HG03354 (cell line): ENCODE data around the gene CCDC183.
A peak's percentile ranks its signal among the peaks of the same experiment; 100 is the strongest.
"Not testable (repeated sequence)": the region's sequence is repeated elsewhere in the genome, so short reads cannot be mapped to it uniquely, and the experiment has no call there.

Experiments used
- ATAC-seq: cut with Tn5 transposase; IDR thresholded peaks from one replicate; pipeline ENCODE4 v1.9.1; 2021; ENCODE audit warnings: mild to moderate bottlenecking; ENCODE audit not compliant: unreplicated experiment, poor library complexity, severe bottlenecking

Gene CCDC183

DNA sequence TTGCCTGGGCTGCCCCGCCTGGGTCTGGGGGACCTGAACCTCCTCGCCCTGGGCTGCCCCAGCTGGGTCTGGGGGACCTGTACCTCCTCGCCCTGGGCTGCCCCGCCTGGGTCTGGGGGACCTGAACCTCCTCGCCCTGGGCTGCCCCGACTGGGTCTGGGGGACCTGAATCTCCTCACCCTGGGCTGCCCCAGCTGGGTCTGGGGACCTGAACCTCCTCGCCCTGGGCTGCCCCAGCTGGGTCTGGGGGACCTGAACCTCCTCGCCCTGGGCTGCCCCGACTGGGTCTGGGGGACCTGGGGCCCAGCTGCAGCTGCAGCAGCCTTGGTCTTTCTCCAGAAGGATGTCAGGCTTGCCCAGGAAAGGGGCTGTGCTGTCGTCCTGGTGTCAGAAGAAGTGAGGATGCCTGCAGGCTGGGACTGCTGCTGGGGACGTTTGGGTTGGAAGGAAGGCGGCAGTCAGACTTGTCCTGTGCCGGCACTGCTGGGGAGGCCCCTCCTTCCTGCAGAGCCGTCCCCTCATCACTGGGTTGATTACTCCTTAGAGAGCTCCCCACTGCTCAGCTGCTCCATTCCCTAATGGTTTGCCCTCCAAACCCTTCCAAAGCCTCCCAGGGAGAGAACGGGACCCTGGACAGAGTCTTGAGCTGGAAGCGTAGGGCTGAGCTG, 37.4 kb downstream of the CCDC183 start:
- not testable (repeated sequence) for ATAC-seq

DNA sequence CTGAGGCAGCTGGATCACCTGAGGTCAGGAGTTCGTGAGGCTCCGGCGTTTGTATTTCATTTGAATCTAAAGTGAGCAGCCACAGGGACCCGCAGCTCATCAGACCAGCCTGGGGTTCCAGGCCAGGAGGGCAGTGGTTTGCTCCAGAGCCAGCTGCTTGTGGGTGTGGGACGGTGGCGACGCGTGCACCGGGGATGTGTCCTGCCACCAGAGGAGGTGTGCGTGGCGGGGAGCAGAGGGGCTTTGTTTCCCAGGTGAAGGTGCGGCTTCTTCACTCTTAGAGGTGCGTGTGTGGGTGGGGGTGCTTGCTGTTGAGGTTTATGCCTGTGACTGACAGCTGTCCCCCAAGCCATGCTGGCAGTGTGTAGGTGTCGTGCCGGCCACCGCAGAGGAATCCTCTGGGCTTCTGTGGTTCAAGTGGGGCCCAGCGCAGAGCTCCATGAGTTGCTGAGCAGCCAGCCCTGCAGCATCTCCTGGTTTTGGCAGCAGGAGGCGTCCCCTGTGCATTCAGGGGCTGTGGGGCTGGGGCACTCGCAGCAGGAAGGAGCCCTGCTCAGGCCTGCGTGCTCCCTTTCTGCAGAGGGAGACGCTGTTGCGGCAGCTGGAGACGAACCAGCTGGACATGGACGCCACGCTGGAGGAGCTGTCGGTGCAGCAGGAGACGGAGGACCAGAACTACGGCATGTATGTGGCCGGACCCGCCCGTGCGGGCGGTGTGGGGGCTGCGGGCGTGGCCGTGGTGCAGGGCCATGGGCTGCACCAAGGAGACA, 39.2 kb downstream of the CCDC183 start:
- no peak for ATAC-seq

DNA sequence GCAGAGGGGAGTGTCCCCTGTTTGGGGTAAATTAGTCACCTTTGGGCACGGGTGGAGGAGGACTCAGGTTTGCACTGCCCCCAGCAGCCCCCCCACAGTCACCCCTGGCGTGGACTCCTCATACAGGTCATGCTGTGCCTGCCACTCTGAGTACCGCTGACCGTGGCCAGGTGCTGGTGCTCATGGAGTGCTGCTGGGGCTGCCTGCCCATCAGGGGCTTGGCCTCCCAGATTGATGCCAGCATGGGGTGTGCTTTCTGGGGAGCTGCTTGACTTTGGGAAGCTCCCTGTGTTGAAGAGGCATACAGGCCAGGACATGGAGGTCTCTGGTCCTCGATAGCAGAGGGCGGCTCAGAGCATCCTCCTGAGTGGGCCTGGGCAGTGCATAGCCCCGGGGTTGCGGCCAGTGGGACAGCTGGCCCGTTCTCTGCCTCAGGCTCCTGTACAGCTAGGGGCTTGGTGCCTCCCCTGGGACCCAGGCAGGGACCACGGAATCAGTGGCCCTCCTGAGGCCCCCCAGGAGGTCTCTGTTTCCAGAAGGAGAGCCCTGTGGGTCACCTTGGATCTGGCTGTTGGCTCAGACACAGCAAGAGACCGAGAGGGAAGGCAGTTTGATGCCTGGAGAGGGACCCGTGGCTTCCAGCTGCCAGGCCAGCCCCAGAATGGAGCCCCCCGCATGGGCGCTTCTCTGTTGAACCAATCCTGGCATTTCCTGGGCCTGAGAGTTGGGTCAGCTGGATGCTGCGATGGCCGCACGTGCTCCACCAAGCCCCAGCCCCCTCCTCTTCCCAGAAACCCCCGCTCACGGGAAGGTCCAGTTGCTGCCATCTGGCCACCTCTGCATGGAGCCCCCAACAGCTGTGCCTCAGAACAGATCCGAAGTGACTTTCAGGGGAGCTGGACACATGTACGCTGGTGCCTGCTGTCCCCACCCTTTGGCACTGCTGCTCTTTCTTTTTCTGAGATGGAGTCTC, 40.1 kb downstream of the CCDC183 start:
- no peak for ATAC-seq

DNA sequence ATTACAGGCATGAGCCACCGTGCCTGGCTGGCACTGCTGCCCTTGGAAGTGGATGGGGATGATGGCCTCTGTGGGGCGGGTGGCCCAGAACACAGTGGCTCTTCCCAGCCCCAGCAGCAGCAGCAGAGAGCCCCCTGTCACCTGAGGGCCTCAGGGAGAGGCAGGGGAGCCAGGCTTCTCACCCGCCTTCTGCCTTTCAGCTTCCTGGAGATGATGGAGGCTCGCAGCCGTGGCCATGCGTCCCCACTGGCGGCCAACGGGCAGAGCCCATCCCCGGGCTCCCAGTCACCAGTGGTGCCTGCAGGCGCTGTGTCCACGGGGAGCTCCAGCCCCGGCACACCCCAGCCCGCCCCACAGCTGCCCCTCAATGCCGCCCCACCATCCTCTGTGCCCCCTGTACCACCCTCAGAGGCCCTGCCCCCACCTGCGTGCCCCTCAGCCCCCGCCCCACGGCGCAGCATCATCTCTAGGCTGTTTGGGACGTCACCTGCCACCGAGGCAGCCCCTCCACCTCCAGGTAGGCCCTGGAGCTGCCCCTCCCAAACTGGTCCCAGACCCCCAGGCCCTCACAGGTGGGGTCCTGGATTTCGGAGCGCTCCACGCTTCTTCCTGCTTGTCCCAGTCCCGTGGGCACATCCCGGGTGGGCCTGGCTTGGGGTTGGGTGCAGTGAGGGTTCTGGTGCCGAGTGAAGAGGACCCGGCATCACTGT, 41.2 kb downstream of the CCDC183 start:
- no peak for ATAC-seq

DNA sequence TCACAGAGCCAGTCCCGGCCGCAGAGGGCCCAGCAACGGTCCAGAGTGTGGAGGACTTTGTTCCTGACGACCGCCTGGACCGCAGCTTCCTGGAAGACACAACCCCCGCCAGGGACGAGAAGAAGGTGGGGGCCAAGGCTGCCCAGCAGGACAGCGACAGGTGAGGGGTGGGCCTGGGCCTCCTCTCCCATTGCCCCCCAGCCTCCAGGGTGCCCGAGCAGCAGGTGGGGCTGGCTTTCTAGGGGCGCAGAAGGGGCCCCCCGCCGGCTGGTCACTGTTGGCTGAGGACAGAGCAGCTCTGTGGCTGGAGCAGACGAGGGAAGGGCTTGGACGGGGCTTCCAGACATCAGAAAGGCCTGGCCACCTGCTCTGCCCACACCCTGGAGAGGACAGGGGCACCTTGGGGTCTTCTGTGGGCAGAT, 41.7 kb downstream of the CCDC183 start:
- not testable (repeated sequence) for ATAC-seq

DNA sequence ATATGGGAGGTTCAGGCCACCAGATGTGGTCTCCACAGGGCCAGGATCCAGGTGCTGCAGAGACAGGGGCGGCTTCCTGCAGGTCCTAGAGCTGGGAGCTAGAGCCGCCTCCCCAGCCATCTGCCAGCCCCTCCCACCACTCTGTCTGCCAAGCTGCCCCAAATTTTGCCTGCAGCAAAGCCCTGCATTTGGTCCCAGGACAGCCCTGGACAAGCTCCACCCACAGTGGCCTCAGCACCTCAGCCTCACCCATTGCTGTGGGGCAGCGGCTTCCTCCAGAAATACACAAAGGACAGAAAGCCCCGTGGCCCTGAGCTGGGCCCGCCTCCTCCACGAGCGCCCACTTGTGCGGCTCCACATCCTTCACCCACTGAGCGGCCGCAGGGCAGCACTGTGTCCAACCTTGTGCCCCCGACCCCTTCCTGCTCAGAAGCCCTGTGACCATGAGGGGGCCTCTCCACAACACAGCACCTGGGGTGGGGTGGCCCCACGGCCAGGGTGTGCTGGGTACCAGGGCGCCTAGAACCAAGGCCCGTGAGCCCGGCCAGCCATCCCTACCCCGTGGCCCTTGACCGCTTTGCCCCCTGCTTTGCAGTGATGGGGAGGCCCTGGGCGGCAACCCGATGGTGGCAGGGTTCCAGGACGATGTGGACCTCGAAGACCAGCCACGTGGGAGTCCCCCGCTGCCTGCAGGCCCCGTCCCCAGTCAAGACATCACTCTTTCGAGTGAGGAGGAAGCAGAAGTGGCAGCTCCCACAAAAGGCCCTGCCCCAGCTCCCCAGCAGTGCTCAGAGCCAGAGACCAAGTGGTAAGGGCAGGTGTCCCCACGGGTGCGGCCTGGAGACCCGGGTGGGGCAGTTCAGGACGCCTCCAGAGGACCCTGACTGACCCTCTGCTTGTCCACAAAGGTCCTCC, 42.4 kb downstream of the CCDC183 start:
- ATAC-seq: no peak

DNA sequence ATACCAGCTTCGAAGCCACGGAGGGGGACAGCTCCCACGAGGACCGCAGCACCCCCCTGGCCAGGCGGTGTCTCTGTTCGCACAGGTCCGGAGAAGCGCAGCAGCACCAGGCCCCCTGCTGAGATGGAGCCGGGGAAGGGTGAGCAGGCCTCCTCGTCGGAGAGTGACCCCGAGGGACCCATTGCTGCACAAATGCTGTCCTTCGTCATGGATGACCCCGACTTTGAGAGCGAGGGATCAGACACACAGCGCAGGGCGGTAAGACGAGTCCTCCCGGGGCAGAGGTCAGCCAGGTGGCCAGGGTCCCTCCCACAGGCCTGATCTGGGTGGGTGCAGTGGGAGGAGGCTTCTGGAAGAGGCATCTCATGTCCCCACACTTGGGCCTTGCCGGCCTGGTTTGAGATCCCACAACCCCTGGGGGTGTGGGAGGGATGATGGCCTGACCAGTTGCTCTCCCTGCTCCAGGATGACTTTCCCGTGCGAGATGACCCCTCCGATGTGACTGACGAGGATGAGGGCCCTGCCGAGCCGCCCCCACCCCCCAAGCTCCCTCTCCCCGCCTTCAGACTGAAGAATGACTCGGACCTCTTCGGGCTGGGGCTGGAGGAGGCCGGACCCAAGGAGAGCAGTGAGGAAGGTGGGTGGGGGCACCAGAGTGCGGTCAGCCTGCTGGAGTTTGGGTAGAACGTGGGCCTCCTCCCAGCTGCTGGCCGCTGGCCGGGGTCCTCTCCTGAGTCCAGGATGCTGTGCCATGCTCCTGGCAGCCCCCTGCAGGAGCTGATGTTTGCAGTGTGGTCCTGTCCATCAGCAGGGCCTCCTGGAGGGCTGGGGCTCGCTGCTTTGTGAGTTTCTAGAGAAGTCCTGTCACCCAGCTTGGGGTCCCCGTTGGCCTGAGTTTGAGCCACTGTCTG, 43.3 kb downstream of the CCDC183 start:
- no peak for ATAC-seq

DNA sequence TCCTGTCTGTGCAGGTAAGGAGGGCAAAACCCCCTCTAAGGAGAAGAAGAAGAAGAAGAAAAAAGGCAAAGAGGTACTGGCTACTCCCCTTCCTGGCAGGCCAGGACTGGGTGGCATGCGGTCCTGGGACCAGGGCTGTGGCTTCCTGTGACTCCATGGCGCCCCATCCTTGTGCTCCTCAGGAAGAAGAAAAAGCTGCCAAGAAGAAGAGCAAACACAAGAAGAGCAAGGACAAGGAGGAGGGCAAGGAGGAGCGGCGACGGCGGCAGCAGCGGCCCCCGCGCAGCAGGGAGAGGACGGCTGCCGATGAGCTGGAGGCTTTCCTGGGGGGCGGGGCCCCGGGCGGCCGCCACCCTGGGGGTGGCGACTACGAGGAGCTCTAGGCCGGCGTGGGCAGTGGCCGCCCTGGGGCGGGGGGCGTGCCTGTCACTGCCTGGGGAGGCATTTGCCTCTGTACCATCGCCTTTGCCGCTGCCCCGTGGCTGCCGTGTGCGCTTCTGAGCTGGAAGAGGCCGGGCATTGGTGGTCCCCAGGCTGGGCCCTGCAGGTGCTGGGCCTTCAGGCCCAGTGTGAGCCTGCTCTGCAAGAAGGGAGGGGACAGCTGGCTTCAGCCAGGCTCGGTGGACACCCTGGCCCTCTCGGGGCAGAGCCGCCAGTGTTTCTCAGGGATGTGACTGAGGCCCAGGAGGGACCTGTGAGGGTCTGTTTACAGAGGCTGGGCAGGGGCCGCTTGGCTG, 44.2 kb downstream of the CCDC183 start:
- no peak for ATAC-seq

DNA sequence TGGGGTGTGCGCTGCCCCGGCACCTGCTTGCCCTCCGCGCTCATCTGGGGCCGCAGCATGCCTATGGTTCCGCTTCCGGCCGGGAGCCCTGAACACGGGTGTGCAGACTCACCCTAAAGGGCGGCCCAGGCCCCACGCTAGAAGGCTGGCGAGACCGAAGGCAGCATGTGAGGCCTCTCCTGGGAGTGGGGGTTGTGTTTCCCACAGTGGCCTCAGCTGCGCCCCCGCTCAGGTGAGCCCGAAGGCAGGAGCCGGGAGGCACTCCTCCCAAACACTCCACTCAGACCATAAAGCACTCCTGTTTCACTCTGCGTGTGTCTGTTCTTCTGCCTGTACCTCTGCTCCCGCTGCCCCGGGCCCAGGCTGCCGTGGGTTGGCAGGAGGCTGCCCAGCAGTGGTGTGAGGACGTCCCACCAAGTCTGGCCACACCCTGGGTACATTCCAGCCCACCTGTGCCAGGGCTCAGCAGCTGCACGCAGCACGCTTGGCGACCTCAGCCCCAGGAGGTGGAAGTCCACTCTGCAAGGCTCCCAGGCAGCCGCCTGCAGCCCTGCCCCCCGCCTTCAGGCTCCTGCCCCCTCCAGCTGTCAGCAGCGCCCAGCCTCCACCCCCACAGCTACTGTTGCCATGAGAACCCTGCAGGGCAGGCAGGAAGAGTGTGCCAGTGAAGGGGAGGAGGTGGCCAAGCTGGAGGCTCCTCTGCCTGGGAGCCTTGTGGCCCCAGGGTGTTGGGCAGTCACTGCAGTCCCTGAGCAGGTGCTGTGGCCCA, 44.9 kb downstream of the CCDC183 start:
- ATAC-seq: no peak

DNA sequence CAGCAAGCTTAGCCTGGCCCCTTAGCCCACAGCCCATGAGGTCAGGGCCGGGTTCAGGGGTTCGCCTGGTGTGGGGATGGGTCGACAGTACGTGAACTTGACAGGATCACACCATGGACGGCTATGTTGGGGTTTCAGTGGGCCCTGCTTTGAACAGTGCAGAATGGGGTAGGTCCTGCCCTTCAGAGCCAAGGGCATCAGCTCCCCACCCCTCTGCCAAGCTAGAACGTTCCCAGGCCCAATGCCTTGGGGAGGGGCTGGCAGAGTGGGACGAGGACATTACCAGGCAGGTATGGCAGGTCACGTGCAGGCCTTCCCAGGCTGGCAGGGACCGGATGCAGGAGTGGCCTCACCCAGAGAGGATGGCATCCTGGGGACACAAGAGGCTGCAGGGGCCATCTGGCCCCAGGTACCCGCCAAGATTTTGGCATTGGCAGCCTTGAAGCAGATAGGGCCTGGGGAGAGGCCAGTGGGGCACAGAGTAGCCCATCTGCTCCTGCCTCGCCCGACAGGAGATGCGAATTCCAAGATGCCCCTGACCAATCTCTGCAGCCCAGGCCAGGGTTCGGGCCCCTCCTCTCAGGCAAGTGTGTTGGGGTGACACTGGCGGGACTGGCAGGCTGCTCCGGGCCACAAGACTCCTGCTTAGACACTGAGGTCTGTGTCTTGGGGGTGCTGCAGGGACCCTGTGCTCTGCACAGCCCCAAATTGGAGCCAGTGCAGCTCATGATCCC, 45.7 kb downstream of the CCDC183 start:
- ATAC-seq: not testable (repeated sequence)

DNA sequence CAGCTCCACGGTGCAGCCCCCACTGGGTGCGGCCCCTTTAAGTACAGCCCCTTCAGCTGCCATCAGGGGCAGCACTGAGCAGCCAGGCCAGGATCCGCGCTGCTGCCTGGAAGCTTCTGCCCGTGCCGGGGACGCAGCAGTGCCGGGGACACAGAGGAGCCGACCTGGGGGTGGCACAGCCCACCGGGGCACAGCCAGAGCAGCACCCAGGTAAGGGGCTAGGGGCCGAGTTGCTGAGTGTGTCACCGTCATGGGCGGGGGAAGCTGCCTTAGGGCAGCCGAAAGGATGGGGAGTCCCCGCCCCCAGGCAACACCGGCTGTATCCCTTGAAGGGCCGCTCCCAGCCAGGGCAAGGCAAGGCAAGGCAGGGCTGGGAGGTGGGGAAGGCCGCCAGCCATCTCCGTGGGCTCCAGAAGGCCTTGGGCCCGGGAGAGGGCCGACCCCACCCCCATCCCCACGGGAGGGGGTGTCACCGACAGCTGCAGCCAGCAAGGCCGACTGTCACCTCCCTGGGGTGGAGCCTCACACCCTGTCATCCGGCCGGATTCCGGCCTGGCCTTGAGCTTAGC, 46.3 kb downstream of the CCDC183 start, which contains the start of gene AJM1:
TSS of gene AJM1 (plus strand) at position 99 of the 569 bp plus-strand sequence. CDS start 1,937 bp downstream, outside the sequence.
- peak; percentile 77 for ATAC-seq

DNA sequence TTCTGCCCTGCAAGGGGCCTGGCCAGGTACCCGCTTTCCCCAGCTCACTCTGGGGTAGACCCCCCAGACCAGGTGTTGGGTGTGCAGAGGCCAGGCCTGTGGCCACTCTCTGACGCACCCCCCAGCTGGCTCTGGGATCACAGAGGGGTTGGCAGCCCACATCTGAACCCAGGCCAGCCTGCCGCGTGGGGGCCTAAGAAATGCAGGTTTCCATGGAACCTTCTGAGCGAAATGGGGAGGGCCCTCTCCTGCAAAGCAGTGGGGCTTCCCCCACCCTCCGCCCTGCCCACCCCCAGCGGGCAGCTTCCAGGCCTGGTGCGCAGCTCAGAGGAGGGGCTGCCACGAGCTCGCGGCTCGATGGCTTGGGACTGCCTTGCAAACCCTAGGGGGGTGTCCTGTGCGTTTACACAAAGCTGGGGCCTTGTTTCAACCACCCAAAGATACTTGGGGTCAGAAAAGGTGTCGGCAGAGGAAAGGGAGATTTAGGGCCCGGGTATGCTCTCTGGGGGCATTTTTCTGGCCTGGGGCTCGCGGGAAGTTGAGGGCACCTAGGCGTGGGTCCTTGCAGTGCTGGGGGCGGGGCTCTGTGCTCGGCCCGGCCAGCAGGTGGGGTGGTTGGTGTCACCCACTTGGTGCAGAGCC, 47.1 kb downstream of the CCDC183 start:
- ATAC-seq: not testable (repeated sequence)

DNA sequence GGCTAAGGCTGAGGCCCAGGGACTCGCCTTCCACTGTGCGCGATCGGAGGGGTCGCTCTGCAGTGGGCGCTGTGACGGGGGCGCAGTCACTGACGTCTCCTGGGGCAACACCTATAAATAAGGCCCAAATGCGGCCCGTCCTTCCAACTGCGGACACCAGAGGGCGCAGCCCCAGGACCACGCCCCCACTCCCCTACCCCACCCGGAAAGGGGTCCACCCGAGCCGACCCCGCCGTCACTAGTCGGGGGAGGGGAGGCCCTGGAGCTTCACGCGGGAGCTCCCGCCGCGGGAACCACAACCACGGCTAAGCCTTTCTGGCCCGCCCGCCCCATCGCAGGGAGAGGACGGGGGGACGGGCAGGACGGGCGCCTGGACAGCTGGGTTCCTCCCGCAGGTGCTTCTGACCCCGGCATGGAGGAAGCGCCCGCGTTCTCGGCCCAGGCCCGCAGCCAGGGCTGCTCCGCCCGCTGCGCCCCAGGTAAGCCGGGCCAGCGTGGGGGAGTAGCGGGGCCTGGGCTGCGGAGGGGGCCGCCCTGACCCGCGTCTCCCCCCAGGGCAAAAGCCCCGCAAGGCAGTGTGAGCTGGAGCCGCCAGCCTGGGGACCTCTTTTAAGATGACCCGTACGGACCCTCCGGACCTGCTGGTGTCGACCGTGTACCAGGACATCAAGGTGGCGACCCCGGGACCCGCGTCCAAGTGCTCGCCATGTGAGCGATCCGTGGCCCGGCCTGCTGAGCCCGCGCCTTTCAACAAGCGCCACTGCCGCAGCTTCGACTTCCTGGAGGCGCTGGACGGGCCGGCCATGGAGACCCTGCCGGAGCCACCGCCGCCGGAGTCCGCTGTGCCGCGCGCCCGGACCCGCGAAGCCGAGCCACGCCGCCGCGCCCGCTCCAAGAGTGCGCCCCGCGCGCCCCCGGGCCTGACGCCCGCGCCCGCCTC, 47.9 kb downstream of the CCDC183 start:
- ATAC-seq: not testable (repeated sequence)
